K562 (cell line): ENCODE data around the gene MCC. TPM values are rescaled to one million over a fixed set of nuclear protein-coding genes. Genes with fewer than 3 reads are reported as not detected.

Source experiments
- ATAC-seq: fragments of 200-7000 bp; cut with Tn5 transposase; 3 replicates; pipeline ENCODE4 v1.9.1; 2020; ENCODE audit warnings: moderate library complexity
- BruUV-seq: library from RNA; stranded (reverse); fragments of 400-500 nt; replicated peaks from 2 replicates; lab custom pipeline; 2021; lab: Mats Ljungman, UMichigan
- CTCF ChIA-PET: fragments of 300-600 bp; formaldehyde crosslinking; extraction: SDS; loops from one replicate; lab custom pipeline; 2021; ENCODE audit warnings: low intra/inter-chr PET ratio; lab: Yijun Ruan, JAX
- POLR2A ChIA-PET: fragments of 300-600, 350-650 bp; sonication (Branson Sonifier 250); formaldehyde crosslinking; extraction: SDS; loops from one replicate; lab custom pipeline; 2021; ENCODE audit warnings: antibody characterized with exemption, inconsistent platforms; lab: Yijun Ruan, JAX
- DNase-seq, 4 experiments: peaks; one replicate each; pipeline versions ENCODE4 v3.0.0 to v3.0.0-alpha.2; 2011 to 2018; ENCODE audit warnings: low spot score in 3 of 4, mixed read lengths in 3 of 4; ENCODE audit errors: extremely low read depth in 1 of 4
- FAIRE-seq: peaks from 2 replicates; lab custom pipeline; 2011; peaks lifted over from hg19 to GRCh38; lab: Jason Lieb, UNC
- H2AFZ ChIP-seq: 2 replicates; pipeline ENCODE4 v1.6.0; 2011; ENCODE audit warnings: low read depth, low read length, control low read depth, inconsistent platforms
- H3K27ac ChIP-seq: fragments of 200-600 bp; 3 replicates; pipeline ENCODE4 v1.8.0; 2011; ENCODE audit warnings: low read depth, mild to moderate bottlenecking, control low read depth, inconsistent platforms, low read length, moderate library complexity, mixed read lengths; ENCODE audit errors: extremely low read depth
- H3K27me3 ChIP-seq, 2 experiments: fragments of 300-600 bp in 1 of 2; 2 replicates in 1 of 2; 3 replicates in 1 of 2; pipeline versions ENCODE4 v1.6.0 to v1.8.0; 2011; ENCODE audit warnings: inconsistent platforms in 2 of 2, low read length in 2 of 2, mild to moderate bottlenecking in 1 of 2, mixed read lengths in 1 of 2, moderate library complexity in 1 of 2; ENCODE audit not compliant: control insufficient read depth in 2 of 2, insufficient read depth in 2 of 2
- H3K36me3 ChIP-seq: fragments of 300-600 bp; 3 replicates; pipeline ENCODE4 v1.8.0; 2011; ENCODE audit warnings: mild to moderate bottlenecking, low read length, inconsistent platforms; ENCODE audit not compliant: control insufficient read depth, insufficient read depth
- H3K4me1 ChIP-seq, 2 experiments: fragments of 200-600 bp in 1 of 2; replicated peaks in 1 of 2; 2 replicates in 1 of 2; 3 replicates in 1 of 2; pipeline versions ENCODE4 v1.5.1 to v1.8.0; 2011; ENCODE audit warnings: inconsistent platforms in 2 of 2, low read length in 2 of 2, mild to moderate bottlenecking in 1 of 2, mixed read lengths in 1 of 2, moderate library complexity in 1 of 2; ENCODE audit not compliant: control insufficient read depth in 2 of 2, insufficient read depth in 2 of 2
- H3K4me2 ChIP-seq: 2 replicates; pipeline ENCODE4 v1.6.1; 2011; ENCODE audit warnings: low read length, control low read depth, inconsistent platforms, mixed read lengths; ENCODE audit not compliant: insufficient read depth
- H3K4me3 ChIP-seq: fragments of 200-600 bp; sonication (generic), shearing (Covaris generic); 2 replicates; pipeline ENCODE4 v1.5.1; 2016; ENCODE audit warnings: control low read depth, inconsistent platforms
- H3K79me2 ChIP-seq: fragments of 200-600 bp; 3 replicates; pipeline ENCODE4 v1.8.0; 2011; ENCODE audit warnings: low read length, inconsistent platforms; ENCODE audit not compliant: control insufficient read depth, insufficient read depth
- H3K9ac ChIP-seq, 2 experiments: 2 replicates each; pipeline versions ENCODE4 v1.6.0 to v1.6.1; 2011; ENCODE audit warnings: low read depth in 2 of 2, low read length in 2 of 2, control low read depth in 1 of 2, inconsistent platforms in 1 of 2, mild to moderate bottlenecking in 1 of 2, mixed read lengths in 1 of 2; ENCODE audit not compliant: insufficient read depth in 1 of 2
- H3K9me1 ChIP-seq: one replicate; pipeline ENCODE4 v1.6.0; 2011; ENCODE audit warnings: inconsistent platforms, mild to moderate bottlenecking, low read length, moderate library complexity; ENCODE audit not compliant: control insufficient read depth, insufficient read depth
- H3K9me3 ChIP-seq: replicated peaks from 2 replicates; pipeline ENCODE4 v1.5.1; 2011; ENCODE audit warnings: low read depth, low read length, inconsistent platforms; ENCODE audit not compliant: control insufficient read depth, insufficient read depth
- H4K20me1 ChIP-seq: replicated peaks from 2 replicates; pipeline ENCODE4 v1.6.1; 2011; ENCODE audit warnings: low read length, inconsistent platforms, mixed read lengths; ENCODE audit not compliant: control insufficient read depth, insufficient read depth
- ATF3 ChIP-seq, 2 experiments: fragments of 450-650 bp in 1 of 2; sonication (generic) in 1 of 2; formaldehyde crosslinking in 1 of 2; IDR thresholded peaks in 1 of 2; conservative IDR thresholded peaks in 1 of 2; 2 replicates each; pipeline versions ENCODE4 v1.6.1 to v1.8.1; 2016 to 2023; ENCODE audit warnings: mild to moderate bottlenecking in 2 of 2, moderate library complexity in 2 of 2, inconsistent platforms in 1 of 2, missing genetic modification reagents in 1 of 2
- CEBPG ChIP-seq, 3 experiments: fragments of 200-800 bp in 1 of 3; sonication (Bioruptor generic) in 1 of 3; sonication (generic) in 1 of 3; formaldehyde crosslinking in 1 of 3; IDR thresholded peaks in 2 of 3; conservative IDR thresholded peaks in 1 of 3; 2 replicates each; pipeline versions ENCODE4 v1.6.1 to v1.8.0; 2016 to 2022; ENCODE audit warnings: missing compliant biosample characterization in 2 of 3, missing genetic modification characterization in 2 of 3, mild to moderate bottlenecking in 1 of 3, missing genetic modification reagents in 1 of 3
- FOSL1 ChIP-seq: fragments of 200-800 bp; sonication (Bioruptor generic); conservative IDR thresholded peaks from 2 replicates; pipeline ENCODE4 v1.6.1; 2016; ENCODE audit warnings: missing genetic modification characterization, missing compliant biosample characterization
- FOXP1 ChIP-seq: sonication (generic); formaldehyde crosslinking; IDR thresholded peaks from 2 replicates; pipeline ENCODE4 v1.8.0; 2022; ENCODE audit warnings: mild to moderate bottlenecking, missing genetic modification reagents
- REST ChIP-seq, 2 experiments: fragments of 450-650 bp; formaldehyde crosslinking in 1 of 2; IDR thresholded peaks; 2 replicates each; pipeline versions ENCODE4 v1.4.0 to v1.6.1; 2014 to 2020; ENCODE audit warnings: mild to moderate bottlenecking in 2 of 2, borderline replicate concordance in 1 of 2, low read depth in 1 of 2
- WGBS: fragments of 100-300 bp; shearing (Covaris generic); methylation state at CpG from one replicate; pipeline ENCODE4 v1.1.6; 2016; ENCODE audit warnings: low coverage, mixed read lengths; ENCODE audit not compliant: insufficient coverage; ENCODE audit errors: missing lambda C conversion rate; 5-methylcytosine and 5-hydroxymethylcytosine counted together
- in situ Hi-C: fragments of 300-500 bp; cut with MboI; formaldehyde crosslinking; loops from 4 replicates; pipeline ENCODE4 v1.15.0; 2018; ENCODE audit warnings: inconsistent platforms, mixed read lengths
- intact Hi-C: fragments of 100-400 bp; cut with micrococcal nuclease; formaldehyde crosslinking; loops from 2 replicates; pipeline ENCODE4 v1.14.2; 2022
- polyA plus RNA-seq, 8 experiments: library from polyadenylated mRNA; depleted of rRNA in 4 of 8; stranded (reverse) in 5 of 8; unstranded in 3 of 8; fragments of >200 nt; fragmentation: Nextera tagmentation in 2 of 8; fragmentation: Illumina TruSeq in 1 of 8; extraction: Ambion mirVana in 2 of 8; extraction: Trizol in 1 of 8; gene quantifications; 2 replicates each; pipeline versions ENCODE4 v1.2.1 to v1.2.3, GENCODE V29; 2011 to 2014; ENCODE audit warnings: inconsistent platforms in 1 of 8, missing spikeins in 1 of 8
- total RNA-seq, 7 experiments: library from RNA; depleted of rRNA in 6 of 7; stranded (reverse); fragments of >200 nt in 6 of 7; fragmentation: Illumina TruSeq in 2 of 7; extraction: Trizol in 2 of 7; gene quantifications; 2 replicates each; pipeline versions ENCODE4 v1.2.1 to v1.2.3, GENCODE V29; 2011 to 2021; ENCODE audit warnings: low replicate concordance in 1 of 7

The MCC gene
- total and polyA plus RNA-seq, 9 of the 15 experiments (the other 6 are each of a cell fraction or from before 2014, with no cell fraction given): 0.04 to 0.24 (median 0.06) TPM; not detected in 1

- intact Hi-C loops: no loop called here
These were observed 1.0 kb upstream of the MCC start for GRCh38 chr5:113489299-113489698.

More at GRCh38 chr5:113489299-113489698, 1.0 kb upstream of the MCC start:
- in situ Hi-C loops: no loop called here
- Histone ChIP-seq H2AFZ (no peak overlapping the region), H3K27me3 (peaks cover 5 to 24% of the 10 kb centered on the region in 2 experiments; a peak in 3 of 5 replicates), H3K9me1 (no peaks in the 10 kb centered on the region)
- FAIRE-seq (no peak), ATAC-seq (no peak)
- CTCF ChIA-PET: no interaction called here
- TF ChIP-seq ATF3 (IDR thresholded peaks at IDR 0.05): peak; percentile 16; the same call in 1 of the 2 replicates
- TF ChIP-seq ATF3 (CRISPR knock-in tag; conservative IDR thresholded peaks at IDR 0.05): no peak
- peak; percentile 56 for TF ChIP-seq FOSL1 (tag)
- TF ChIP-seq CEBPG (CRISPR knock-in tag; IDR thresholded peaks at IDR 0.05): no peak
- TF ChIP-seq CEBPG (tag; conservative IDR thresholded peaks at IDR 0.05 in 1 of 2, IDR thresholded peaks at IDR 0.05 in 1 of 2): peak in 1 of 2 experiments; percentile 50; a peak in 1 of 4 replicates
- TF ChIP-seq FOXP1 (CRISPR knock-in tag): no peak
- no peak for TF ChIP-seq REST (IDR thresholded peaks at IDR 0.05; ENCODE audit: borderline replicate concordance)
- TF ChIP-seq REST (CRISPR knock-in tag; IDR thresholded peaks at IDR 0.05; ENCODE audit: low read depth): no peak
- TF ChIP-seq, all 486 proteins: peak for 3
- no peak for DNase-seq
- Histone ChIP-seq H4K20me1 (no peaks in the 10 kb centered on the region), H3K27ac (no peak overlapping the region), H3K36me3 (no peaks in the 10 kb centered on the region), H3K4me3 (no peak overlapping the region), H3K79me2 (no peaks in the 10 kb centered on the region), H3K9ac (no peak overlapping the region), H3K9me3 (peaks cover 3% of the 10 kb centered on the region), H3K4me2 (no peak overlapping the region), H3K4me1 (peaks cover 0 to 12% of the 10 kb centered on the region in 2 experiments; a peak in 2 of 5 replicates)
- POLR2A ChIA-PET: no interaction called here
- 0% methylated on average over 3 of the region's 3 CpGs for WGBS
- no TSS peak for BruUV-seq
